ENCODE measurements around the gene P2RY12.

- no peak for TF ChIP-seq CTCF (IDR thresholded peaks at IDR 0.05)
- no peak for TF ChIP-seq ZFX (IDR thresholded peaks at IDR 0.05; ENCODE audit: borderline replicate concordance)
Measured at GRCh38 chr3:151356794-151357462, 27.6 kb downstream of the P2RY12 start.
